AG10803 (cell line): ENCODE results near the gene SLC48A1.

Experiments
- DNase-seq: peaks from one replicate; pipeline ENCODE4 v3.0.0; 2010; ENCODE audit warnings: low read depth
- H3K4me3 ChIP-seq: 2 replicates; pipeline ENCODE4 v1.5.1; 2011; ENCODE audit warnings: mild to moderate bottlenecking, low read length, control low read depth
- TF ChIP-seq, protein P1 (sequence below): conservative IDR thresholded peaks from 2 replicates; pipeline ENCODE4 v1.5.1; 2011; ENCODE audit warnings: mild to moderate bottlenecking, low read length, control low read depth, inconsistent platforms

Gene SLC48A1

DNA sequence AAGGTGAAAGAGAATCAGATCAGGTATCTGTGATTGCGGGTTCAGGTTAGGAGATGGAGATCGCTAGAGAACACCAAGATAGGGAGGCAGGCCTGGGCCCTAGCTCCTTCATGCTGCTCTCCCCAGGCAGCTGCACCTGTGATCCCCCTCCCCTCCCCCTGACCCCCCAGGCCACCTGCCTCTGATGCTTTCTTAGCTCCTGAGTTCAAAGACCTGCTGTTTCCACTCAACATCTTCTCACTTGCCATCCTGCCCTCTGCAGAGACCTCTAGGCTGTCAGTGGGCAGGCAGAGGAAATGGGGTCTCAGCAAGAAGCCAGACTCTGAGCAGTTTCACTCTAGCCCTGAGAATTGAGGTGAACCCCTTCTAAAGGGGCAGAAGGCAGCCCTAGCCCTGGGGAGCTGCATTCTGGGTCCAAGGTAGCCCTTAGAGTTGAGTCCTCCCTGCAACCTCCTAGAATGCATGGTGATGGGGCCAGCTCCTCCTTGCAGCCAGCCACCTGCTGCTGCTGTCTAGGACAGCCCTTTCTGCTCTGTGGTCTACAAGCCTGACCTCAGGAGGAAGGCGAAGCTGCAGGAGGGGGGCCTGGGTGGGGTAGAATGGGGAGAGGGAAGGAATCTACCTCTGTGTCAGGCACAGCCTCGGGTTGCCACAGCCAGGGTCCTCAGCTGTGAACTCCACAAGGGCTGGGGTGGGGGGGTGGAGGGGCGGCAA, 6.4 kb upstream of the SLC48A1 start:
- no peak overlapping the region for H3K4me3 ChIP-seq
- no peak for DNase-seq
- TF ChIP-seq, protein P1, sequence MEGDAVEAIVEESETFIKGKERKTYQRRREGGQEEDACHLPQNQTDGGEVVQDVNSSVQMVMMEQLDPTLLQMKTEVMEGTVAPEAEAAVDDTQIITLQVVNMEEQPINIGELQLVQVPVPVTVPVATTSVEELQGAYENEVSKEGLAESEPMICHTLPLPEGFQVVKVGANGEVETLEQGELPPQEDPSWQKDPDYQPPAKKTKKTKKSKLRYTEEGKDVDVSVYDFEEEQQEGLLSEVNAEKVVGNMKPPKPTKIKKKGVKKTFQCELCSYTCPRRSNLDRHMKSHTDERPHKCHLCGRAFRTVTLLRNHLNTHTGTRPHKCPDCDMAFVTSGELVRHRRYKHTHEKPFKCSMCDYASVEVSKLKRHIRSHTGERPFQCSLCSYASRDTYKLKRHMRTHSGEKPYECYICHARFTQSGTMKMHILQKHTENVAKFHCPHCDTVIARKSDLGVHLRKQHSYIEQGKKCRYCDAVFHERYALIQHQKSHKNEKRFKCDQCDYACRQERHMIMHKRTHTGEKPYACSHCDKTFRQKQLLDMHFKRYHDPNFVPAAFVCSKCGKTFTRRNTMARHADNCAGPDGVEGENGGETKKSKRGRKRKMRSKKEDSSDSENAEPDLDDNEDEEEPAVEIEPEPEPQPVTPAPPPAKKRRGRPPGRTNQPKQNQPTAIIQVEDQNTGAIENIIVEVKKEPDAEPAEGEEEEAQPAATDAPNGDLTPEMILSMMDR = no peak

DNA sequence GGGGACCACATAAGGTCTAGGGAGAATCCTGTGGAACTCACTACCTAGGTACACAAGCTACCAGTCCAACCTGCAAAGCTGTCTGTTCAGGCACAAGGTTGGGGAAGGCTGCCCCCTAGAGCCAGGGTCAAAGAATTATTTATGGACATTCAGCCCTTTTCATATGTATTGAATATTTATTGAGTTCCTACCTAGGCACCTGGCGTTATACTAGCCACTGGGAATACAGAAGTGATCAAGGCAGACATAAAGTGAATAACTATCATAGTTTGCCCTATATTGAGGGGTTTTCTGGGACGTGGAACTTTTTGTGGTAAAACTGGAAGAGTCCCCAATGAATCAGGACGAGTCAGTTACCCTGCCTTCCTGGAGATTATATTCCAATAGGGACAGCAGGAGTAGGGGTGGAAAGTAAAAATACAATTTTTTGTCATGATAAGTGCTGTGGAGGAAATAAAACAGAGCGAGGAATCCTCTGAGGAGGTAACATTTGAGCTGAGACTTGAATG, 5.8 kb upstream of the SLC48A1 start:
- DNase-seq = peak; percentile 43
- no peak overlapping the region for H3K4me3 ChIP-seq
- TF ChIP-seq, protein P1 = peak; percentile 60

GRCh38 chr12:47768323-47768811, 4.7 kb upstream of the SLC48A1 start:
- TF ChIP-seq, protein P1 = no peak
- no peak overlapping the region for H3K4me3 ChIP-seq
- DNase-seq = peak; percentile 51

- TF ChIP-seq, protein P1 = no peak
- no peak for DNase-seq
- no peak overlapping the region for H3K4me3 ChIP-seq
Observed at GRCh38 chr12:47769234-47770085, 3.6 kb upstream of the SLC48A1 start.

DNA sequence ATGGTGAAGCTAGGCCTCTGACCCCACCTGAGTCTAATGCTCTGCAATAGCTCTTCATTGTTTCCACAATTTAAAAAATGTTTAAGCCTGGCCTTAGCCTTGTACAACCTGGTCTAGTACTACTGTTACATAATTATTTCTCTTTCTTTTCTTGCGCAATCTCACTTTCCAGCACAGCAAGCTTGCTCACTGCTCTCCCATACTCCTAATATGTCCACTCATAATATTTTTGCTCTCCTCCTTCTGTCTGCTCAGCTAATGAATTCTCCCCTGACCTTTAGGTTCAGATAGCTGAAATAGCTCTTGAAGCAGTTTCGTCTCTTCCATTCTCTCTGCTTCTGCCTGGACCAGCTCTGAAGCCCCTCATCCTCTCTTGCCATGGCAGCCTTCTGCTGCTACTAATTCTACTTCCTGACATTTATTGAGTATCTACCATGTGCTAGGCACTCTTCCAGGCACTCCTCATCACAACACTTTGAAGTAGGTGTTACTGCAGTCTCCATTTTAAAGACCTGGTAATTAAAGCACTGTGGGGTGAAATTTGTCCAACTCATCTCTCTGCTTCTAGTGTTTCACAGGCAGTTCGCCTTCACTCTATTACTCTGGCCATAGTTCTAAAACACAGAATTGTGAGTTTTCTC, 2.8 kb upstream of the SLC48A1 start:
- peak; percentile 68 for DNase-seq
- no peak overlapping the region for H3K4me3 ChIP-seq
- TF ChIP-seq, protein P1 = no peak

GRCh38 chr12:47771304-47771703, 1.7 kb upstream of the SLC48A1 start:
- no peak for DNase-seq
- TF ChIP-seq, protein P1 = no peak
- no peak overlapping the region for H3K4me3 ChIP-seq
